DOHH2 (cell line): ENCODE results near the gene SLC19A1.

Source experiments
- EZH2phosphoT487 ChIP-seq: fragments of 200-600 bp; sonication (generic); IDR thresholded peaks from 2 replicates; pipeline ENCODE4 v1.6.1; 2017; ENCODE audit warnings: borderline replicate concordance, mild to moderate bottlenecking, antibody characterized with exemption, low read length, moderate library complexity, mixed read lengths
- TF ChIP-seq, protein P1 (sequence below): fragments of 200-600 bp; sonication (generic); IDR thresholded peaks from one replicate; pipeline ENCODE4 v1.5.1; 2014; ENCODE audit warnings: antibody characterized with exemption, mild to moderate bottlenecking, low read depth, low read length; ENCODE audit not compliant: poor library complexity, severe bottlenecking

GRCh38 chr21:45464309-45464708 is 77.9 kb downstream of the SLC19A1 start:
- TF ChIP-seq, protein P1, sequence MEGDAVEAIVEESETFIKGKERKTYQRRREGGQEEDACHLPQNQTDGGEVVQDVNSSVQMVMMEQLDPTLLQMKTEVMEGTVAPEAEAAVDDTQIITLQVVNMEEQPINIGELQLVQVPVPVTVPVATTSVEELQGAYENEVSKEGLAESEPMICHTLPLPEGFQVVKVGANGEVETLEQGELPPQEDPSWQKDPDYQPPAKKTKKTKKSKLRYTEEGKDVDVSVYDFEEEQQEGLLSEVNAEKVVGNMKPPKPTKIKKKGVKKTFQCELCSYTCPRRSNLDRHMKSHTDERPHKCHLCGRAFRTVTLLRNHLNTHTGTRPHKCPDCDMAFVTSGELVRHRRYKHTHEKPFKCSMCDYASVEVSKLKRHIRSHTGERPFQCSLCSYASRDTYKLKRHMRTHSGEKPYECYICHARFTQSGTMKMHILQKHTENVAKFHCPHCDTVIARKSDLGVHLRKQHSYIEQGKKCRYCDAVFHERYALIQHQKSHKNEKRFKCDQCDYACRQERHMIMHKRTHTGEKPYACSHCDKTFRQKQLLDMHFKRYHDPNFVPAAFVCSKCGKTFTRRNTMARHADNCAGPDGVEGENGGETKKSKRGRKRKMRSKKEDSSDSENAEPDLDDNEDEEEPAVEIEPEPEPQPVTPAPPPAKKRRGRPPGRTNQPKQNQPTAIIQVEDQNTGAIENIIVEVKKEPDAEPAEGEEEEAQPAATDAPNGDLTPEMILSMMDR = no peak
- no peak for TF ChIP-seq EZH2phosphoT487
